ENCODE measurements around the gene CD276. TPM values are rescaled to one million over a fixed set of nuclear protein-coding genes. Genes with fewer than 3 reads are reported as not detected.

CD276 gene
- total RNA-seq, 4 donors from 2014 or later: 22.8 to 48.7 (median 30.8) TPM

DNA sequence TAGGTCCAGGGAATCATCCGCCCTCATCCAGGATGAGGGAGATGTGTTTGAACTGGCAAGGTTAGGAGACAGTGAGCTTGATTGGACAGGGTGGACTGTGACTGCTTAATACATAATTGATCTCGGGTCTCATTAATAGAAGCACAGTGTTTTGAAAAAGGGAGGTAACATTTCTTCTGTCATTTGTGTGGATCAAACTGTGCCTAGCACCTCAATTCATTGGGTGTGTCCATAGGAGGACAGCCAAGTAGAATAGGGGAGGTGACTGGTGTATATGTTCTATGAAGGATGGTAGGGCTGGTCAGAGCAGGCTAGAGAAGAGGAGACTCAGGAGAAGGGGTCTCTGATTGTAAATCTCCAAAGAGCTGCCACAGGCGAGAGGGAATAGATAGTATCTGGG lies 71.8 kb downstream of the CD276 start:
- H3K4me3 ChIP-seq: no peak overlapping the region
- no peak for DNase-seq
- no peaks in the 10 kb centered on the region for H3K9me3 ChIP-seq
- no peak for TF ChIP-seq POLR2A (IDR thresholded peaks at IDR 0.05)
- H3K4me1 ChIP-seq: peaks cover 0 to 19% (median 5%) of the 10 kb centered on the region in 4 donors
- peaks cover 0 to 11% of the 10 kb centered on the region in 2 donors for H3K27me3 ChIP-seq
- no peak overlapping the region for H3K27ac ChIP-seq
- no peaks in the 10 kb centered on the region for H3K36me3 ChIP-seq

DNA sequence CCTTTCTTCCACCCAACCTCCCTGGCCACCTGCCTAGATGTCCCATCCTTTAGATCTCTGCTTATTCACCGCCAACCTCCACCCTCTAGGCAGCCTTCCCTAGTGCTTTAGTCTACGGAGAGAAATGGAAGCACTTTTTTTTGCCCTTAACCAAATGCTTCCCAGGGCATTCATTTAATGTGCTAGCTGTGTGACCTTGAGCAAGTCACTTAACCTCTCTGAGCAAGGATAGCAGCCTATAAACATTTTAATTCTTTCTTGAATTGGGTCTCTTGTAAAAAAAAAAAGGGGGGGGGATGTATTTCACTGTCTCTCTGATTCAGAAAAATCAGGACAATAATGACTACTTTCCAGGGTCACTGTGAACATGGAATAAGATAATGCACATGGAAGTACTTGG lies 72.2 kb downstream of the CD276 start:
- no peaks in the 10 kb centered on the region for H3K9me3 ChIP-seq
- H3K4me1 ChIP-seq: peaks cover 0 to 14% (median 5%) of the 10 kb centered on the region in 4 donors
- H3K4me3 ChIP-seq: no peak overlapping the region
- peaks cover 0 to 8% of the 10 kb centered on the region in 2 donors for H3K27me3 ChIP-seq
- TF ChIP-seq POLR2A (IDR thresholded peaks at IDR 0.05): no peak
- TF ChIP-seq, protein P1, sequence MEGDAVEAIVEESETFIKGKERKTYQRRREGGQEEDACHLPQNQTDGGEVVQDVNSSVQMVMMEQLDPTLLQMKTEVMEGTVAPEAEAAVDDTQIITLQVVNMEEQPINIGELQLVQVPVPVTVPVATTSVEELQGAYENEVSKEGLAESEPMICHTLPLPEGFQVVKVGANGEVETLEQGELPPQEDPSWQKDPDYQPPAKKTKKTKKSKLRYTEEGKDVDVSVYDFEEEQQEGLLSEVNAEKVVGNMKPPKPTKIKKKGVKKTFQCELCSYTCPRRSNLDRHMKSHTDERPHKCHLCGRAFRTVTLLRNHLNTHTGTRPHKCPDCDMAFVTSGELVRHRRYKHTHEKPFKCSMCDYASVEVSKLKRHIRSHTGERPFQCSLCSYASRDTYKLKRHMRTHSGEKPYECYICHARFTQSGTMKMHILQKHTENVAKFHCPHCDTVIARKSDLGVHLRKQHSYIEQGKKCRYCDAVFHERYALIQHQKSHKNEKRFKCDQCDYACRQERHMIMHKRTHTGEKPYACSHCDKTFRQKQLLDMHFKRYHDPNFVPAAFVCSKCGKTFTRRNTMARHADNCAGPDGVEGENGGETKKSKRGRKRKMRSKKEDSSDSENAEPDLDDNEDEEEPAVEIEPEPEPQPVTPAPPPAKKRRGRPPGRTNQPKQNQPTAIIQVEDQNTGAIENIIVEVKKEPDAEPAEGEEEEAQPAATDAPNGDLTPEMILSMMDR (IDR thresholded peaks at IDR 0.05): no peak
- DNase-seq: no peak
- no peak overlapping the region for H3K27ac ChIP-seq
- no peaks in the 10 kb centered on the region for H3K36me3 ChIP-seq

DNA sequence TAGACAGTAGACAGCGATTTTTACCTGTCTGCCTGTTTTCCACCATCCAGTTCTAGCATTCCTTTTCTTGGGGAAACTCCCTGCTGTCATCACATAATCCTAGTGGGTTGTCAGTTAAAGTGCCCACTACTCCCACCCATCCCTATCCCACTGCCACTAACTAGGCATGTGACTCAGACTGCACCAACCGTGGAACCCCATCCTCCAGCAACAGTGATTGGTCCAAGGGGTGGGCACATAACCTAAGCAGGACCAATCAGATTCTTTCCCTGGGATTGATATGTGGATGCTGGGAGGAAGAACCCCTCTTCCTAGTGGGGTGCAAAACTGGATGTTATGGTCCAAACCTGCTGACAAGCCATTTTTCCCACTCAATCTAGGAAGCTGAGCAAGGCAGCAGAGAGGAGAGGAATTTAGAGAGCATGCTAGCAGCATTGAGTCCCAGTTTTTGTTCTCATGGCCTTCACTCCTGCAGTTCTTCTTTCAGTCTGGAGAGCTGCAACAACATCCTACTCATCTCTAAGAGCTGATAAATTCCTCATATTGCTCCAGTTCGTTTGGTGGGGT lies 72.8 kb downstream of the CD276 start:
- TF ChIP-seq, protein P1 (IDR thresholded peaks at IDR 0.05): no peak
- no peak for TF ChIP-seq POLR2A (IDR thresholded peaks at IDR 0.05)
- Histone ChIP-seq H3K4me3 (no peak overlapping the region), H3K9me3 (no peaks in the 10 kb centered on the region), H3K36me3 (no peaks in the 10 kb centered on the region), H3K27ac (no peak overlapping the region), H3K27me3 (peaks cover 0 to 4% of the 10 kb centered on the region in 2 donors), H3K4me1 (peaks cover 0 to 8% (median 4%) of the 10 kb centered on the region in 4 donors)
- no peak for DNase-seq

DNA sequence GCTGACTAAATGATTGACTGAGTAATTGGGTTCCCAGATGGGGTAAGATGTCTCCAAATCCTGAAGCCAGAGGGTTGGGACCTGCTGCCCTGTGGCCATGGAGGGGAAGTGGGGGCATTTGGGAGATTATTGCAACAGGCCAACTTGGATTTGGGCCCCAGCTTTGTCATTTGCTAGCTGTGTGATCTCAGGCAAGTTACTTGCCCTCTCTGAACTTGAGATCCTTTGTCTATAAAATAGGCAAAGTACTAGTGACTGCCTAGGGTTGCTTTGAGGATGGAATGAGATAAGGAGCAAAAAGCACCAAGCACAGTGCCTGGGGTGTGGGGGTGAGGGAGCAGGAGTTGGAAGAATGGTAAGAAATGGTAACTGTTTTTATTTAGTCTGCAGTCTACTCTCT lies 73.4 kb downstream of the CD276 start:
- no peak for TF ChIP-seq POLR2A (IDR thresholded peaks at IDR 0.05)
- TF ChIP-seq, protein P1 (IDR thresholded peaks at IDR 0.05): no peak
- Histone ChIP-seq H3K4me1 (peaks cover 0 to 3% (median under 1%) of the 10 kb centered on the region in 4 donors), H3K9me3 (no peaks in the 10 kb centered on the region), H3K36me3 (no peaks in the 10 kb centered on the region), H3K4me3 (no peak overlapping the region), H3K27ac (no peak overlapping the region), H3K27me3 (no peaks in the 10 kb centered on the region)
- no peak for DNase-seq

DNA sequence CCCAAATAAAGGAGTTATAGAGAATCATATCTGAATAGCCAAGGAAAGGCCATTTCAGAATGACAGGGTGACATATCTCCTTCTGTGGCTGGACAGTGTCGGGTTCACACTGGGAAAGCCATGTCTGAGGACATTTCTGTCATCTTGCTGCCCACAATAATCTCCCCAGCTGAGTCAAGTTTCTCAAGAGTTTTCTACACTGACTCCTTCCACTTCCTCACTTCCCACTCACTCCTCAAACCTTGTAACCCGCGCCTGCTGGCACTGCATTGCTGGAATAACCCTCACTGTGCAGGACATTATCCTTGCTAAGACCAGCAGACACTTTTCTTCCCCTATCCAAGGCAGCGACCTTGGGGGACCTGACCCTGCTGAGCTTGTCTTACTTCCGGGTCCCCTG lies 74.3 kb downstream of the CD276 start:
- H3K36me3 ChIP-seq: no peaks in the 10 kb centered on the region
- H3K27ac ChIP-seq: no peak overlapping the region
- no peak overlapping the region for H3K4me3 ChIP-seq
- TF ChIP-seq, protein P1 (IDR thresholded peaks at IDR 0.05): no peak
- TF ChIP-seq POLR2A (IDR thresholded peaks at IDR 0.05): no peak
- H3K27me3 ChIP-seq: no peaks in the 10 kb centered on the region
- H3K4me1 ChIP-seq: no peaks in the 10 kb centered on the region
- no peaks in the 10 kb centered on the region for H3K9me3 ChIP-seq
- no peak for DNase-seq

DNA sequence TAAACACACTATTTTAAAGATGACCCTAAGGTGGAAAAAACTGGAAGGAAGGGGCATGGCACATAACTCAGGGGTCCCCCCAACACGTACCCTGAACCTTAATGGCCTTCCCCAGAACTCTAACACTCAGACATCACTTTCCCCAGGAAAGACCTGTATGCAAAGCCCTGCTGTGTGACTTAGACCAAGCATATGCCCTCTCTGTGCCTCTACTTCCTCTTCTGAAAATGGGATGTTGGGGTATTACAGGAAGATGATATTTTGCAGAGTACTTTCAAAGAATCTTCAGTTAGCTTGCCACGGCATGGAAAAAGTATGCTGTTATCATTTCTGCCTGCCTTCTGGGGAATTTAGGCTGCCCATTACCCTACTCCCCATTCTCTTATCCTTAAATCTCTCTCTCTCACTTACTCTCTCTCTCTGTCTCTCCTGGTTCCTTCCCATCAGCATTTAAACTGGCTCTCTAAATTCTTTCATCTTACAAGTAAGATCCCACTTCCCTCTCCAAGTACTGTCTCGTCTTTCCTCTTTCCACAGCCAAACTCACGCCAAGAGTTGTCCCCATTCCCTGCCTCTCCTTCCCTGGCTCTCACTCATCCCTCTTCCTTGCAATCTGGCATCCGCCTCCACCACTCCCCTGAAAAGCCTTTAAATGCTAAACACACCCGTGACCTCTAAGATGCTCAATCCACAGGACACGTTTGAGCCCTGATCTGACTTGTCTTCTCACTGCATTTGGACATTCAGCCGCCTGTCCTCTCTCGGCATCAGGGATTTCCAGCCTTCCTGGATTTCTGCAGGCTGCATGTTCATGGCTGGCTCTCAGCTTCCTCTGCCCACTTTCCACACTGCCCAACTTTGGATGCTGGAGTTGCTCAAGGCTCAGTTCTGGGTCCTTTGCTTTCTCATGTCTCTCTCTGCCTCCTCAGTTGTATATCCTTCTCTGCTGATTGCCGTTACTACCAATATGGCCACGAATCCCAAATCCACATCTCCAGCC lies 76.4 kb downstream of the CD276 start:
- H3K4me1 ChIP-seq: no peaks in the 10 kb centered on the region
- H3K9me3 ChIP-seq: no peaks in the 10 kb centered on the region
- no peaks in the 10 kb centered on the region for H3K36me3 ChIP-seq
- no peak for DNase-seq
- H3K27me3 ChIP-seq: no peaks in the 10 kb centered on the region
- H3K4me3 ChIP-seq: no peak overlapping the region
- TF ChIP-seq POLR2A (IDR thresholded peaks at IDR 0.05): no peak
- H3K27ac ChIP-seq: no peak overlapping the region
